ENCODE results near the gene FAM171A2. TPM values are rescaled to one million over a fixed set of nuclear protein-coding genes. Genes with fewer than 3 reads are reported as not detected.

The FAM171A2 gene
- total and polyA plus RNA-seq, 4 donors: 0.08 to 1.1 (median 0.18) TPM; not detected in 1

- Histone ChIP-seq H3K4me1 (ENCODE audit: control insufficient read depth in 4 of 4, insufficient read depth in 4 of 4, low read length in 3 of 4) (peaks cover 0 to 10% (median 4%) of the 10 kb centered on the region in 4 donors), H3K27me3 (ENCODE audit: control insufficient read depth in 4 of 4, insufficient read depth in 4 of 4, low read length in 3 of 4) (no peaks in the 10 kb centered on the region), H3K36me3 (ENCODE audit: control insufficient read depth in 4 of 4, insufficient read depth in 3 of 4, low read depth in 1 of 4, low read length in 3 of 4) (no peaks in the 10 kb centered on the region), H3K9me3 (ENCODE audit: control insufficient read depth in 4 of 4, low read length in 3 of 4) (no peaks in the 10 kb centered on the region), H3K27ac (ENCODE audit: low read depth in 1 of 2, low read length in 2 of 2) (no peak overlapping the region), H3K4me3 (ENCODE audit: low read depth in 1 of 3, low read length in 3 of 3) (no peak overlapping the region), H3K9ac (ENCODE audit: low read depth in 1 of 2, low read length in 2 of 2) (no peak overlapping the region)
- DNase-seq (ENCODE audit: low spot score): no peak
- no peak for TF ChIP-seq RXRA (IDR thresholded peaks at IDR 0.05)
- TF ChIP-seq ZBTB33 (IDR thresholded peaks at IDR 0.05): no peak
- no peak for TF ChIP-seq EGR1 (IDR thresholded peaks at IDR 0.05; ENCODE audit: low read depth in 2 of 2)
- TF ChIP-seq FOXA1 (IDR thresholded peaks at IDR 0.05): no peak
- no peak for TF ChIP-seq RAD21 (IDR thresholded peaks at IDR 0.05)
- TF ChIP-seq MAX (IDR thresholded peaks at IDR 0.05): no peak
- no peak for TF ChIP-seq FOXA2 (IDR thresholded peaks at IDR 0.05)
- no peak for TF ChIP-seq NR2F2 (IDR thresholded peaks at IDR 0.05)
- TF ChIP-seq SP1 (IDR thresholded peaks at IDR 0.05): no peak
- no peak for TF ChIP-seq YY1 (IDR thresholded peaks at IDR 0.05)
- no peak for TF ChIP-seq TAF1 (conservative IDR thresholded peaks at IDR 0.05)
- TF ChIP-seq GABPA (IDR thresholded peaks at IDR 0.05 in 1 of 2, conservative IDR thresholded peaks at IDR 0.05 in 1 of 2): no peak
- no peak for TF ChIP-seq ATF3 (IDR thresholded peaks at IDR 0.05)
- WGBS: 79% methylated on average over 2 of the region's 2 CpGs
Observed at GRCh38 chr17:44334315-44334714, 29.3 kb downstream of the FAM171A2 start.

GRCh38 chr17:44333371-44333770 is 30.3 kb downstream of the FAM171A2 start:
- WGBS: 83% methylated on average over 5 of the region's 5 CpGs
- Histone ChIP-seq H3K36me3 (ENCODE audit: control insufficient read depth in 4 of 4, insufficient read depth in 3 of 4, low read depth in 1 of 4, low read length in 3 of 4) (no peaks in the 10 kb centered on the region), H3K27ac (ENCODE audit: low read depth in 1 of 2, low read length in 2 of 2) (no peak overlapping the region), H3K4me1 (ENCODE audit: control insufficient read depth in 4 of 4, insufficient read depth in 4 of 4, low read length in 3 of 4) (peaks cover 0 to 10% (median 4%) of the 10 kb centered on the region in 4 donors), H3K4me3 (ENCODE audit: low read depth in 1 of 3, low read length in 3 of 3) (no peak overlapping the region), H3K9me3 (ENCODE audit: control insufficient read depth in 4 of 4, low read length in 3 of 4) (no peaks in the 10 kb centered on the region), H3K9ac (ENCODE audit: low read depth in 1 of 2, low read length in 2 of 2) (no peak overlapping the region), H3K27me3 (ENCODE audit: control insufficient read depth in 4 of 4, insufficient read depth in 4 of 4, low read length in 3 of 4) (no peaks in the 10 kb centered on the region)
- TF ChIP-seq ZBTB33 (IDR thresholded peaks at IDR 0.05): no peak
- TF ChIP-seq SP1 (IDR thresholded peaks at IDR 0.05): no peak
- no peak for TF ChIP-seq MAX (IDR thresholded peaks at IDR 0.05)
- TF ChIP-seq REST (IDR thresholded peaks at IDR 0.05): no peak
- no peak for TF ChIP-seq RXRA (IDR thresholded peaks at IDR 0.05)
- TF ChIP-seq HNF4G (IDR thresholded peaks at IDR 0.05): no peak
- no peak for TF ChIP-seq HNF4A (conservative IDR thresholded peaks at IDR 0.05)
- no peak for TF ChIP-seq TAF1 (conservative IDR thresholded peaks at IDR 0.05)
- no peak for TF ChIP-seq EGR1 (IDR thresholded peaks at IDR 0.05; ENCODE audit: low read depth in 2 of 2)
- DNase-seq (ENCODE audit: low spot score): no peak
